ENCODE data around the gene SPC25. TPM values are rescaled to one million over a fixed set of nuclear protein-coding genes. Genes with fewer than 3 reads are reported as not detected.

The SPC25 gene
- total and polyA plus RNA-seq, 2 donors (not counting 1 experiment from before 2014, with no cell fraction given) = 0.12 to 0.64 TPM

DNA sequence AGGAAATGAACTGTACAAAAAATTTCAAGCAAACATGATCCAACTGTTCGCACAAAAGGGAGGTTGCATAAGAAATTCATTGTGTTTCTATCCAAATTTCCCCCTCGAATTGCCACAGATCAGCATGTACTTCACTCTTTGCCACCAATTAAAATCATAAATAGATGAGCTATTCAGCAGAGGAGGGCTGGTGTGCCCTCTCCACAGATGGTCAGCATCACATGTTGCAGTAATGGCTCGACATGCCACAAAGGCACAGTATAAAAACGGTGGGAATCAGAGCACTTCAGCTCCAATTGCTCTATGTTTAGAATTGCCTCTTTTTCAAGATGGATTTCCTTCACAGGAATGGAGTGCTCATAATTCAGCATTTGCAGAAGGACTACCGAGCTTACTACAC is 10.8 kb upstream of the SPC25 start, which contains the start of gene G6PC2:
Gene G6PC2, plus strand, starts transcription at position 289 of the 400 bp plus-strand sequence. Its CDS starts 41 bp downstream, at position 330.
- 97% methylated on average over 4 of the region's 5 CpGs for WGBS (ENCODE audit: insufficient coverage)
- H3K27me3 ChIP-seq (replicated peaks in 1 of 4; ENCODE audit: control extremely low read depth in 1 of 4, control insufficient read depth in 3 of 4, insufficient read depth in 4 of 4, low read length in 3 of 4) = no peaks in the 10 kb centered on the region
- H3K27me3 Mint-ChIP-seq = peaks cover 16% of the 10 kb centered on the region
- H3K4me1 ChIP-seq (ENCODE audit: control insufficient read depth in 2 of 2, insufficient read depth in 2 of 2, low read length in 2 of 2) = no peaks in the 10 kb centered on the region
- TF ChIP-seq, protein P1, sequence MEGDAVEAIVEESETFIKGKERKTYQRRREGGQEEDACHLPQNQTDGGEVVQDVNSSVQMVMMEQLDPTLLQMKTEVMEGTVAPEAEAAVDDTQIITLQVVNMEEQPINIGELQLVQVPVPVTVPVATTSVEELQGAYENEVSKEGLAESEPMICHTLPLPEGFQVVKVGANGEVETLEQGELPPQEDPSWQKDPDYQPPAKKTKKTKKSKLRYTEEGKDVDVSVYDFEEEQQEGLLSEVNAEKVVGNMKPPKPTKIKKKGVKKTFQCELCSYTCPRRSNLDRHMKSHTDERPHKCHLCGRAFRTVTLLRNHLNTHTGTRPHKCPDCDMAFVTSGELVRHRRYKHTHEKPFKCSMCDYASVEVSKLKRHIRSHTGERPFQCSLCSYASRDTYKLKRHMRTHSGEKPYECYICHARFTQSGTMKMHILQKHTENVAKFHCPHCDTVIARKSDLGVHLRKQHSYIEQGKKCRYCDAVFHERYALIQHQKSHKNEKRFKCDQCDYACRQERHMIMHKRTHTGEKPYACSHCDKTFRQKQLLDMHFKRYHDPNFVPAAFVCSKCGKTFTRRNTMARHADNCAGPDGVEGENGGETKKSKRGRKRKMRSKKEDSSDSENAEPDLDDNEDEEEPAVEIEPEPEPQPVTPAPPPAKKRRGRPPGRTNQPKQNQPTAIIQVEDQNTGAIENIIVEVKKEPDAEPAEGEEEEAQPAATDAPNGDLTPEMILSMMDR (IDR thresholded peaks at IDR 0.05) = no peak
- no peak for TF ChIP-seq EZH2 (IDR thresholded peaks at IDR 0.05; ENCODE audit: borderline replicate concordance, insufficient read depth, low read depth, low read length, poor library complexity, severe bottlenecking)
- H3K4me2 ChIP-seq (replicated peaks; ENCODE audit: low read depth, low read length, poor library complexity, severe bottlenecking) = no peak within 1 kb of the TSS
- no peaks in the 10 kb centered on the region for H3K4me1 Mint-ChIP-seq
- ATAC-seq (ENCODE audit: low read depth) (no peak), DNase-seq (no peak)
- H3K27ac Mint-ChIP-seq = no peak within 1 kb of the TSS
- no peak within 1 kb of the TSS for H2AFZ ChIP-seq (ENCODE audit: insufficient read depth, low read depth, low read length, poor library complexity, severe bottlenecking)
- intact Hi-C loops (cut with micrococcal nuclease) = no loop called here
- H3K9ac ChIP-seq (ENCODE audit: low read length) = no peak within 1 kb of the TSS
- no peaks in the 10 kb centered on the region for H4K20me1 ChIP-seq (ENCODE audit: control insufficient read depth, insufficient read depth, low read length, poor library complexity, severe bottlenecking)
- H3K9me3 Mint-ChIP-seq (ENCODE audit: insufficient read depth) = no peaks in the 10 kb centered on the region
- H3K4me3 Mint-ChIP-seq = no peak within 1 kb of the TSS
- POLR2A ChIA-PET = no interaction called here
- no peaks in the 10 kb centered on the region for H3K36me3 ChIP-seq (replicated peaks in 1 of 2; ENCODE audit: control extremely low read depth in 1 of 2, control insufficient read depth in 1 of 2, extremely low read depth in 1 of 2, insufficient read depth in 2 of 2, low read length in 1 of 2)
- H3K9me3 ChIP-seq (ENCODE audit: control extremely low read depth in 1 of 3, control insufficient read depth in 2 of 3, insufficient read depth in 1 of 3, low read length in 2 of 3) = no peaks in the 10 kb centered on the region
- no peak within 1 kb of the TSS for H3K4me3 ChIP-seq (ENCODE audit: control extremely low read depth in 1 of 5, extremely low read depth in 1 of 5, insufficient read depth in 1 of 5, low read depth in 2 of 5, low read length in 4 of 5)
- CTCF ChIA-PET = no interaction called here
- H3K79me2 ChIP-seq (ENCODE audit: control insufficient read depth, insufficient read depth, low read length) = no peaks in the 10 kb centered on the region
- no peak within 1 kb of the TSS for H3K27ac ChIP-seq (ENCODE audit: low read length in 2 of 2)

GRCh38 chr2:168897449-168897848 is 7.2 kb upstream of the SPC25 start:
- no peaks in the 10 kb centered on the region for H3K4me1 ChIP-seq (ENCODE audit: control insufficient read depth in 2 of 2, insufficient read depth in 2 of 2, low read length in 2 of 2)
- Mint-ChIP-seq H3K4me1 (no peaks in the 10 kb centered on the region), H3K9me3 (ENCODE audit: insufficient read depth) (no peaks in the 10 kb centered on the region), H3K27ac (no peak overlapping the region), H3K4me3 (no peak overlapping the region), H3K27me3 (peaks cover 14% of the 10 kb centered on the region)
- TF ChIP-seq, protein P1 (IDR thresholded peaks at IDR 0.05) = no peak
- no peak for TF ChIP-seq EZH2 (IDR thresholded peaks at IDR 0.05; ENCODE audit: borderline replicate concordance, insufficient read depth, low read depth, low read length, poor library complexity, severe bottlenecking)
- no peak overlapping the region for H3K4me3 ChIP-seq (ENCODE audit: control extremely low read depth in 1 of 5, extremely low read depth in 1 of 5, insufficient read depth in 1 of 5, low read depth in 2 of 5, low read length in 4 of 5)
- no peaks in the 10 kb centered on the region for H4K20me1 ChIP-seq (ENCODE audit: control insufficient read depth, insufficient read depth, low read length, poor library complexity, severe bottlenecking)
- H3K27me3 ChIP-seq (replicated peaks in 1 of 4; ENCODE audit: control extremely low read depth in 1 of 4, control insufficient read depth in 3 of 4, insufficient read depth in 4 of 4, low read length in 3 of 4) = peaks cover 0 to 4% (median 0%) of the 10 kb centered on the region in 4 experiments
- DNase-seq = no peak
- no CpG with 5 or more reads among the region's 1 CpG for WGBS (ENCODE audit: insufficient coverage)
- H3K9me3 ChIP-seq (ENCODE audit: control extremely low read depth in 1 of 3, control insufficient read depth in 2 of 3, insufficient read depth in 1 of 3, low read length in 2 of 3) = no peaks in the 10 kb centered on the region
- ChIA-PET POLR2A (no interaction called here), CTCF (no interaction called here)
- H2AFZ ChIP-seq (ENCODE audit: insufficient read depth, low read depth, low read length, poor library complexity, severe bottlenecking) = no peak overlapping the region
- no peaks in the 10 kb centered on the region for H3K79me2 ChIP-seq (ENCODE audit: control insufficient read depth, insufficient read depth, low read length)
- ATAC-seq (ENCODE audit: low read depth) = no peak
- no peak overlapping the region for H3K4me2 ChIP-seq (replicated peaks; ENCODE audit: low read depth, low read length, poor library complexity, severe bottlenecking)
- no peak overlapping the region for H3K27ac ChIP-seq (ENCODE audit: low read length in 2 of 2)
- no peak overlapping the region for H3K9ac ChIP-seq (ENCODE audit: low read length)
- no peaks in the 10 kb centered on the region for H3K36me3 ChIP-seq (replicated peaks in 1 of 2; ENCODE audit: control extremely low read depth in 1 of 2, control insufficient read depth in 1 of 2, extremely low read depth in 1 of 2, insufficient read depth in 2 of 2, low read length in 1 of 2)
- intact Hi-C loops (cut with micrococcal nuclease) = no loop called here
